Measurements from ENCODE around the gene KAZN.

Gene KAZN

DNA sequence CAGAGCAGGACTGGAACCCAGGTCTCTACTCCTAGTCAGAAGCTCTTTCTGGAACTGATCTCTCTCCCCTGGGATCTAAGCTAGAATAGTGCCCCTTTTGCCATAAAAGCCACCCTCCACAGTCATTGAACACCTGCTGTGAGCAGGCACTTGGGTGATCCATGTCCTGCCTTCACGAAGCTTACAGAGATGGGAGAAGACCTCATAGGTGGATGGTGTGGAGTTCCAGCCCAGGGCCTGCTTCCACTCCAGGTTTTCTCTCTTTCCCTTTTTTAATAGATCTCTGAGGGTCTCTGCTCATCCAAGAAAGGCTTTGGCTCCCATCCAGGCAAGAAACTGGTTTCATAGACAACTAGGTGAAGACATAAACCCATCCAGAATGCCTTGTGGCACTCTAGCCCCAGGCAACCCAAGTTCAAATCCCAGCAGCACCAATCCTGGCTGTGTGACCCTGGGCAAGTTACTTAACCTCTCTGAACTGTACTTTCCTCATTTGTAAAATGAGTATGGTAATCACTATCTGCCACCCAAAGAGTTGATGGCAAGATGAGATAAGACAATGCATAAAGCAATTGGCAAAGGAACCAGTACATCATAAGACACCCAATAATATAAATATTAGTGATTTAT, 508.7 kb downstream of the KAZN start:
- no peak overlapping the region for H3K9ac ChIP-seq (ENCODE audit: low read depth, low read length)
- no peak overlapping the region for H3K4me3 ChIP-seq (ENCODE audit: low read length)
- no peaks in the 10 kb centered on the region for H3K36me3 ChIP-seq (ENCODE audit: insufficient read depth, low read length)
- H3K4me2 ChIP-seq (ENCODE audit: low read length), result no peak overlapping the region
- peaks cover 5% of the 10 kb centered on the region for H3K27me3 ChIP-seq (ENCODE audit: control insufficient read depth, insufficient read depth, low read length)
- H3K9me3 ChIP-seq (replicated peaks; ENCODE audit: low read length), result no peaks in the 10 kb centered on the region
- H3K4me1 ChIP-seq (ENCODE audit: control insufficient read depth, insufficient read depth, low read length), result no peaks in the 10 kb centered on the region

DNA sequence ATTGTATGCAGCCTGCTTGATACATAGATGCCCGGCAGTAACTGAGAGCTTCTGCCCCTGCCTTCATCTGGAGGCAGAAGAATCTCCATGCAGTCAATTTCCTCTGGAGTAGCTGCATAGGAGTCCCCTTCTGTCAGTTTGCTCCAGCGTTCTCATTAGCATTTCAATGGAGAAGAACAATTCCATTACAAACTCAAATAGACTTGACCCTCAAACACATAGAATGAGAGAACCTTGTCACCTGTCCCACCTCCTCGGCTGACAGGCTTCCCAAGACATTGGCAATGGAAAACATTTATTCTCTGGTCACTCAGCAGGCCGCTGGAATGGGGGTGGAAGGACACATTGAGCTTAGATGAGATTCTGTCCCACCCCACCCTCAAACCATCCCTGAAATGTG, 509.4 kb downstream of the KAZN start:
- no peaks in the 10 kb centered on the region for H3K9me3 ChIP-seq (replicated peaks; ENCODE audit: low read length)
- H3K4me3 ChIP-seq (ENCODE audit: low read length), result no peak overlapping the region
- H3K4me2 ChIP-seq (ENCODE audit: low read length), result no peak overlapping the region
- H3K4me1 ChIP-seq (ENCODE audit: control insufficient read depth, insufficient read depth, low read length), result no peaks in the 10 kb centered on the region
- H3K36me3 ChIP-seq (ENCODE audit: insufficient read depth, low read length), result no peaks in the 10 kb centered on the region
- no peaks in the 10 kb centered on the region for H3K27me3 ChIP-seq (ENCODE audit: control insufficient read depth, insufficient read depth, low read length)
- no peak overlapping the region for H3K9ac ChIP-seq (ENCODE audit: low read depth, low read length)

DNA sequence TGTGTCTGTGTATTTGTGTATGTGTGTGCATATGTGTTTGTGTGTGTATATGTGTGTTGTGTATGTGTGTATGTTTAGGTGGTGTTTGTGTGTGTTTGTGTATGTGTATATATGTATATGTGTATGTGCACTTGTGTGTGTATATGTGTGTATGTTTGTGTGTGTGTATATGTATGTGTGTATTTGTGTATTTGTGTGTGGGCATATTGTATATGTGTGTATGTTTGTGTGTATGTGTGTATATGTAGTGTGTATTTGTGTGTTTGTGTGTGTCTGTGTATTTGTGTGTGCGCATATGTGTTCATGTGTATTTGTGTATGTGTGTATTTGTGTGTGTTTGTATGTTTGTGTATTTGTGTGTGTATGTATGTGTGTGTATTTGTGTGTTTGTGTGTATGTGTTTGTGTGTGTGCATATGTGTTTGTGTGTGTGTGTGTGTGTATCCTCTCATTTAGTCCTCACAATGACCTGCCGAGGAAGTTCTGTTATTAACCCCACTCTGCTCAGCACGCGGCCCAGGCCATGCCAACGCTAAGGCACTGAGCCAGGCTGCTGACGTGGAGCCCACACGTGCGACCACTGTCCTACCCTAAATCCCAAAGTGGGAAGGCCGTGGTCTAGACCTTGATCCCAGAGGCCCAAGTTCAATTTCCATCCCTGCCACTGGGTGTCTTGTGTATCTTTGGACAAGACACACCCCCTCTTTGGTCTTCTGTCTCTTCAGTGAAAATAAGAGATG, 511.8 kb downstream of the KAZN start:
- Histone ChIP-seq H3K4me1 (ENCODE audit: control insufficient read depth, insufficient read depth, low read length) (no peaks in the 10 kb centered on the region), H3K9ac (ENCODE audit: low read depth, low read length) (no peak overlapping the region), H3K9me3 (replicated peaks; ENCODE audit: low read length) (no peaks in the 10 kb centered on the region), H3K4me2 (ENCODE audit: low read length) (no peak overlapping the region), H3K27me3 (ENCODE audit: control insufficient read depth, insufficient read depth, low read length) (no peaks in the 10 kb centered on the region), H3K36me3 (ENCODE audit: insufficient read depth, low read length) (no peaks in the 10 kb centered on the region), H3K4me3 (ENCODE audit: low read length) (no peak overlapping the region)

DNA sequence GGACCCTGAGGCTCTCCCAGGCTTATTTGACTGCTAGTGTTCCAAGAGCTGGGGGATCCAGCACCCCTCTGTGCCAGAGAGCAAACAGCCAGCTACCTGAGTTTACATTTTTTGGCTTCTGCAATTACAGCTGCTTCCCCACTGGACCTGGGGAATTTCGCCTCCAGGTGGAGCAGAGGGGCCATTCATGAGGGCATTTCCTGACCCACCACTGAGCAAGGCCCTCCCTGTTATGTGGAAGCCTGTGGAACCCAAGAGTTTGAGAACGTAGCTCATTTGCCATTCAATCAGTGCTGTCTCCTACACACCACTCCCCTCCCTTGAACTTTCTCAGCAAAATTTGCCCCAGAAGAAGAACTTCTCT, 512.4 kb downstream of the KAZN start:
- no peaks in the 10 kb centered on the region for H3K36me3 ChIP-seq (ENCODE audit: insufficient read depth, low read length)
- H3K9me3 ChIP-seq (replicated peaks; ENCODE audit: low read length), result no peaks in the 10 kb centered on the region
- H3K4me3 ChIP-seq (ENCODE audit: low read length), result no peak overlapping the region
- H3K27me3 ChIP-seq (ENCODE audit: control insufficient read depth, insufficient read depth, low read length), result peaks cover under 1% of the 10 kb centered on the region
- no peak overlapping the region for H3K4me2 ChIP-seq (ENCODE audit: low read length)
- no peaks in the 10 kb centered on the region for H3K4me1 ChIP-seq (ENCODE audit: control insufficient read depth, insufficient read depth, low read length)
- H3K9ac ChIP-seq (ENCODE audit: low read depth, low read length), result no peak overlapping the region

DNA sequence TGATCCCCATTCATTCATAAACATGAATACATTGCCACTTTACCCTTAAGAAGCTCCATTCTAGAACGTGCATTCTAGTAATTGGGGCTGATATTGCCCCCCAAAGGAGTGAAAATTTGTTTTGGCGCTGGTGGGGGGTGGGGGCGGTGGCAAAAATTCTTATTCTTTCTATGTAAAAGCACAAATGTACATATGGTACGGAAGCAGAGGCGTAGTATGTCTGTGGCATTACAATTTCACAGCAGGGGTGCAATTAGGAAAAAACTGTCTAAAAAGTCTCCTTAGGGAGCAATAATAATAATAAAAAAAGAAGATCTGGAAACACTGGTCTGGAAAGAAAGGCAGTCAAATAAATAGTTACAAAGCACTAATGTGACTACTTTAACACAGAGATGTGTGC, 514.7 kb downstream of the KAZN start:
- Histone ChIP-seq H3K4me1 (ENCODE audit: control insufficient read depth, insufficient read depth, low read length) (no peaks in the 10 kb centered on the region), H3K36me3 (ENCODE audit: insufficient read depth, low read length) (no peaks in the 10 kb centered on the region), H3K27me3 (ENCODE audit: control insufficient read depth, insufficient read depth, low read length) (peaks cover 6% of the 10 kb centered on the region), H3K9me3 (replicated peaks; ENCODE audit: low read length) (no peaks in the 10 kb centered on the region), H3K4me3 (ENCODE audit: low read length) (no peak overlapping the region), H3K9ac (ENCODE audit: low read depth, low read length) (no peak overlapping the region), H3K4me2 (ENCODE audit: low read length) (no peak overlapping the region)

DNA sequence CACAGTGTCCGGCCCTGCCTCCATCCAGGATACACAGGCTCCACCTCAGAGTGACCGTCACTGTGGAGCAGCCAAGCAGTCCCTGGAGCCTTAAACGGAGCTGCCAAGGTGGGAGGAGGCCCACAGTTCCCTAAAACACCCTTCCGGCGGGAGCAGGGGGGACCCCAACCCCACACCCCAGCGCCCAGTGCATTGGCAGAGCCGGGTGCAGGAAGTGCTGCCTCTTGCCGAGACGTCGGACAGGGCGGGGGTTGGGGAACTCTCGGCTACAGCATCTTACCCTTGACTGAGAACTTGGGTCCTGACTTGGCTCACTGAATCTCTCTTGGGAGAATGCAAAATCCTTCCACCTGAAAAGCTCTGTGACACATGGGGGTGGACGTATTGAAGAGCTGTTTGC, 516.4 kb downstream of the KAZN start:
- Histone ChIP-seq H3K4me3 (ENCODE audit: low read length) (no peak overlapping the region), H3K4me1 (ENCODE audit: control insufficient read depth, insufficient read depth, low read length) (no peaks in the 10 kb centered on the region), H3K36me3 (ENCODE audit: insufficient read depth, low read length) (no peaks in the 10 kb centered on the region), H3K27me3 (ENCODE audit: control insufficient read depth, insufficient read depth, low read length) (peaks cover 6% of the 10 kb centered on the region), H3K9ac (ENCODE audit: low read depth, low read length) (no peak overlapping the region), H3K9me3 (replicated peaks; ENCODE audit: low read length) (no peaks in the 10 kb centered on the region), H3K4me2 (ENCODE audit: low read length) (no peak overlapping the region)

DNA sequence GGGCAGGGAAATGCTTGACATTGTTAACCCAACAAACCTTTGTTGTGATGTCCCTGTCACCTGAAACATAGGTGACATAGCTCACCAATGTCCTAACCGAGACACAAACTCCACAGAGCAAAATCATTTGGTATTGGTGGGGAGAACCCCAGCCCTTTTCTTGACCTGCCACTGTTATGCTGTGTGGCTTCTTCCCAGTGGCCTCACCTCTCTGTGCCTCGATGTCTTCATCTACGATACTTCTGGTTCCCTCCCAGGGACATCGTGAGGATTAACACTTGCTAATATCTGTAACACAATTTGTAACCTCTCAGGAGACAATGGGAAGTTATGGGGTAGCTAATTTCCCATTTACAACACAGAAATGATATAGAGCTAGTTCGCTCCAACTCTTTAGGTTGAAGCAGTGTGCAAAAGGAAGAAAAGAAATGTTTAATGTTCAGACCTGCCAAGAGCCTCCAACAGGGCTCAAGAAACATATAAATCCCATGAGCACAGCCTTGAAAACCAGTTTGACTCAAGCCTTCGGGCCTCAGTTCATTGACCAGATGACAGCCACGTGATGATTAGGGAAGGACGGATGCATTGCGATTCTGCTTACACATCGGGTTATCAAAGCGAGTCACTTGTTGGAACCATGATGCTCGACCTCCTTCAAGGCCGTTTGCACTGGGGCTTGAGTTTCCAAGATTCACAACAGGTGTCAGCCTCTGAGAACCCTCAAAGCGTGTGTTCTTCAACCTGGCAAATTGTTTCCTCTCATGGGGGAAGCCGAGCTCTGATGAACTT, 517.3 kb downstream of the KAZN start:
- Histone ChIP-seq H3K4me2 (ENCODE audit: low read length) (no peak overlapping the region), H3K9ac (ENCODE audit: low read depth, low read length) (no peak overlapping the region), H3K9me3 (replicated peaks; ENCODE audit: low read length) (no peaks in the 10 kb centered on the region), H3K4me3 (ENCODE audit: low read length) (no peak overlapping the region), H3K27me3 (ENCODE audit: control insufficient read depth, insufficient read depth, low read length) (peaks cover 10% of the 10 kb centered on the region), H3K4me1 (ENCODE audit: control insufficient read depth, insufficient read depth, low read length) (no peaks in the 10 kb centered on the region), H3K36me3 (ENCODE audit: insufficient read depth, low read length) (no peaks in the 10 kb centered on the region)

DNA sequence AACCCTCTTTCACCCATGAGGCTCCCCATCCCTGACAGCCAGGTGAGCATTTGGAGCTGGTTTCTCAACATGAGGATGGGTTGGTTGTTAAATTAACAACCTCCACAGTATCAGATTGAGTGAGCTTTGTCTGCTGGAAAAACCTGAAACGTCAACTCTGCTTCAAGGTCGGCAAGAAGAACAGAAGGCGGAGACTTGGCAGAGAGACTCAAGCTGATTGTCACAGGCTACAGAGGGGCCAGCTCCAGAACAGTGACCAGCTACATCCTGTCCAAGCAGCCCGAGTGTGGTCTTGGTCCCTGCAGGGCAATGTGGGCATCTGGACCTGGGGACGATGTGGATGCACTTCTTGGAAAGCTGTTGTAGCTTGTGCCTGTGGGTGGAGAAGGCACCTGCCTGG, 518.5 kb downstream of the KAZN start:
- Histone ChIP-seq H3K4me3 (ENCODE audit: low read length) (no peak overlapping the region), H3K4me1 (ENCODE audit: control insufficient read depth, insufficient read depth, low read length) (no peaks in the 10 kb centered on the region), H3K27me3 (ENCODE audit: control insufficient read depth, insufficient read depth, low read length) (peaks cover 16% of the 10 kb centered on the region), H3K9me3 (replicated peaks; ENCODE audit: low read length) (no peaks in the 10 kb centered on the region), H3K36me3 (ENCODE audit: insufficient read depth, low read length) (no peaks in the 10 kb centered on the region), H3K9ac (ENCODE audit: low read depth, low read length) (no peak overlapping the region), H3K4me2 (ENCODE audit: low read length) (no peak overlapping the region)

DNA sequence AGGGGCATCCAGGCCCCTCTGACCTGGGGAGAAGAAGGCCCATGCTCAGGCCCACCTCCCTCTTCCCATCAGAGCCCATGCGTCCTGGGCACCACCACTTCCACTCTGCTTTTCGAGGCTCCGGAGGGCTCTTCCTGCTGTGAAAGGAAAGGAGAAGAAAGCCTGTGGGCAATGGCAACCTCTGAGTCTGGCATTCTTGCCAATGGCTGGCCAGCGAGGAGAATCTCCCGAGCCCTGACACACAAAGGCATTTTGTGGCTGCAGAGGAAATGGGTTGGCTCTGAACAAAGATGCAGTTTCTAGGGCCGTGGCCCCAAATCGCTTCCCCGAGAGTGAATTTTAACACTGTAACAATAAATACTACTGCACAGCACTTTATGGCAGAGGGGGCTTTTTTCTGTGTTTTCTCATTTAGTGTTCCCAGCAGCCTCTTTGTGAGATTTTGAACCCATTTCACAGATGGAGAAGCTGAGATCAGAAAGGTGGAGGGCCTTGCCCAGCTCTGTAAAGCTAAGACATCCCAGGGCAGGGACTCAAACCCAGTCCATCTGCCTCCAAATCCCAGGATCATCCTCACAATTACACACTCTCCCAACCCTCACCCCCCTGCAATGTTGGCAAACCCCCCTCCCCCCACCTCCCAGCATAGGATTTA, 519.3 kb downstream of the KAZN start:
- Histone ChIP-seq H3K4me3 (ENCODE audit: low read length) (no peak overlapping the region), H3K9ac (ENCODE audit: low read depth, low read length) (no peak overlapping the region), H3K36me3 (ENCODE audit: insufficient read depth, low read length) (no peaks in the 10 kb centered on the region), H3K4me1 (ENCODE audit: control insufficient read depth, insufficient read depth, low read length) (no peaks in the 10 kb centered on the region), H3K9me3 (replicated peaks; ENCODE audit: low read length) (no peaks in the 10 kb centered on the region), H3K27me3 (ENCODE audit: control insufficient read depth, insufficient read depth, low read length) (peaks cover 24% of the 10 kb centered on the region), H3K4me2 (ENCODE audit: low read length) (no peak overlapping the region)

- H3K9ac ChIP-seq (ENCODE audit: low read depth, low read length), result no peak overlapping the region
- no peaks in the 10 kb centered on the region for H3K9me3 ChIP-seq (replicated peaks; ENCODE audit: low read length)
- H3K4me2 ChIP-seq (ENCODE audit: low read length), result no peak overlapping the region
- H3K27me3 ChIP-seq (ENCODE audit: control insufficient read depth, insufficient read depth, low read length), result peaks cover 24% of the 10 kb centered on the region
- no peaks in the 10 kb centered on the region for H3K4me1 ChIP-seq (ENCODE audit: control insufficient read depth, insufficient read depth, low read length)
- H3K36me3 ChIP-seq (ENCODE audit: insufficient read depth, low read length), result no peaks in the 10 kb centered on the region
- H3K4me3 ChIP-seq (ENCODE audit: low read length), result no peak overlapping the region
Measured at GRCh38 chr1:15118579-15118978, 520.1 kb downstream of the KAZN start.

- Histone ChIP-seq H3K4me2 (ENCODE audit: low read length) (no peak overlapping the region), H3K4me1 (ENCODE audit: control insufficient read depth, insufficient read depth, low read length) (no peaks in the 10 kb centered on the region), H3K4me3 (ENCODE audit: low read length) (no peak overlapping the region), H3K36me3 (ENCODE audit: insufficient read depth, low read length) (no peaks in the 10 kb centered on the region), H3K9ac (ENCODE audit: low read depth, low read length) (no peak overlapping the region), H3K9me3 (replicated peaks; ENCODE audit: low read length) (no peaks in the 10 kb centered on the region), H3K27me3 (ENCODE audit: control insufficient read depth, insufficient read depth, low read length) (peaks cover 27% of the 10 kb centered on the region)
Measured at GRCh38 chr1:15120251-15120945, 521.9 kb downstream of the KAZN start.

Measured in skeletal muscle satellite cell (primary cell).